ENCODE data around the gene TMEM170A.
"Not testable (repeated sequence)": the region's sequence is repeated elsewhere in the genome, so short reads cannot be mapped to it uniquely, and the experiment has no call there.

The TMEM170A gene

DNA sequence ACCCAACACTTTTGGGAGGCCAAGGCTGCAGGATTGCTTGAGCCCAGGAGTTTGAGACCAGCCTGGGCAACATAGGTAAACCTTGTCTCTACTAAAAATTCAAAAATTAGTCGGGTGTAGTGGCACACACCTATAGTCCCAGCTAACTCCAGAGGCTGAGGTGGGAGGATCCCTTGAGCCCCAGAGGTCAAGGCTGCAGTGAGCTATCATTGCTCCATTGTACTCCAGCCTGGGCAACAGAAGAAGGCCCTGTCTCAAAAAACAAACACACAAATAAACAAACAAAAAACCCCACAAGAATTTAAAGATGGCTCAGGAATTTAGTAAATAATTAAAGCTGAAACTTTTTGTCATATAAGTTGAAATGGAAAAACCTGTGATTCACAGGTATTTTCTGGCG is 2.3 kb upstream of the TMEM170A start:
- TF ChIP-seq, protein P1, sequence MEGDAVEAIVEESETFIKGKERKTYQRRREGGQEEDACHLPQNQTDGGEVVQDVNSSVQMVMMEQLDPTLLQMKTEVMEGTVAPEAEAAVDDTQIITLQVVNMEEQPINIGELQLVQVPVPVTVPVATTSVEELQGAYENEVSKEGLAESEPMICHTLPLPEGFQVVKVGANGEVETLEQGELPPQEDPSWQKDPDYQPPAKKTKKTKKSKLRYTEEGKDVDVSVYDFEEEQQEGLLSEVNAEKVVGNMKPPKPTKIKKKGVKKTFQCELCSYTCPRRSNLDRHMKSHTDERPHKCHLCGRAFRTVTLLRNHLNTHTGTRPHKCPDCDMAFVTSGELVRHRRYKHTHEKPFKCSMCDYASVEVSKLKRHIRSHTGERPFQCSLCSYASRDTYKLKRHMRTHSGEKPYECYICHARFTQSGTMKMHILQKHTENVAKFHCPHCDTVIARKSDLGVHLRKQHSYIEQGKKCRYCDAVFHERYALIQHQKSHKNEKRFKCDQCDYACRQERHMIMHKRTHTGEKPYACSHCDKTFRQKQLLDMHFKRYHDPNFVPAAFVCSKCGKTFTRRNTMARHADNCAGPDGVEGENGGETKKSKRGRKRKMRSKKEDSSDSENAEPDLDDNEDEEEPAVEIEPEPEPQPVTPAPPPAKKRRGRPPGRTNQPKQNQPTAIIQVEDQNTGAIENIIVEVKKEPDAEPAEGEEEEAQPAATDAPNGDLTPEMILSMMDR (IDR thresholded peaks at IDR 0.05), result no peak
- no peak overlapping the region for H3K27ac ChIP-seq
- intact Hi-C loops (cut with DNase I; ENCODE audit: low total_unique reads), result no loop called here
- H3K4me3 ChIP-seq, result no peak overlapping the region
- H3K4me1 ChIP-seq, result peaks cover 0 to 17% (median 7%) of the 10 kb centered on the region in 4 donors
- H3K36me3 ChIP-seq, result no peaks in the 10 kb centered on the region
- DNase-seq, result no peak
- no peaks in the 10 kb centered on the region for H3K27me3 ChIP-seq
- H3K9me3 ChIP-seq, result no peaks in the 10 kb centered on the region

DNA sequence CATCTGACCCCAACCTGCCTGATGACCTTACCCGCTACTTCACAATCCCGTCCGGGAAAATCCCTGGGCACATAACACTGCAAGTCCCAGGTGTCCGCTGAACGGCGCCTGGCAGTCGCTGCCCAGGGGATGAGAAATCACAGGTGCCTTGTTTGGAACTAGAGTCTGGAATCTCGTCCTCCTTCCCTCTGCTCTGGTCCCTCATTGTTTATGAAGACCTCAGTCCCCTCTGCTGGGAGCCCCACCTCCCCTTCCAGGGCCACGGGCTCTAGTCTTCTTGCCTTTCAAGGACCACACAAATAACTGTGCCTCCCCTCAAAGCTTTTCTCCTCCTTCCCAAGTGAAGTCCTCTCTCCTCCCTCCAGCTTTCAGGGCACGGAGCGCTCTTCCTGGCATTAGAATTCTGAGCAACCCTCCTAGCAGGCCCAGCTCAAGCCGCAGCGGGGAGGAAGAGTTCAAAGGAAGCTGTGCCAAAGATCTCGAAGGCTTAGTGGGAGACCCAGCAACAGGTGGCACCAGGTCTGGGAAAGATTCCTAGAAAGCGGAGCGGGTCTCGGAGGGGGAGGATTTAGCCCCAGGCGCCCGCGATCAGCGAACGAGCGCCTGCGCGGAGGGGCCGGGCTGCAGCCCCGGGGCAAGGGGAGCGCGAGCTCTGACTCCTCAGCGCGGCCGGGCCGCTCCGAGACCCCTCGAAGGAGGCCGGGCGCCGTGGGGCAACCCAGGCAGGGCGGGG is 934 bp downstream of the TMEM170A start:
- peaks cover 0 to 31% (median 7%) of the 10 kb centered on the region in 4 donors for H3K4me1 ChIP-seq
- H3K27me3 ChIP-seq, H3K9me3 ChIP-seq, H3K36me3 ChIP-seq: not testable (repeated sequence)
- peak overlapping the region; percentile 91 to 93 for H3K27ac ChIP-seq
- intact Hi-C loops (cut with DNase I; ENCODE audit: low total_unique reads), result loop anchor here (5.0 kb wide), 1 partner anchor 266 kb away; no protein-coding TSS in a partner anchor
- peak overlapping the region; percentile 68 to 92 for H3K4me3 ChIP-seq
- DNase-seq, result peak in 1 of 2 donors; percentile 67

DNA sequence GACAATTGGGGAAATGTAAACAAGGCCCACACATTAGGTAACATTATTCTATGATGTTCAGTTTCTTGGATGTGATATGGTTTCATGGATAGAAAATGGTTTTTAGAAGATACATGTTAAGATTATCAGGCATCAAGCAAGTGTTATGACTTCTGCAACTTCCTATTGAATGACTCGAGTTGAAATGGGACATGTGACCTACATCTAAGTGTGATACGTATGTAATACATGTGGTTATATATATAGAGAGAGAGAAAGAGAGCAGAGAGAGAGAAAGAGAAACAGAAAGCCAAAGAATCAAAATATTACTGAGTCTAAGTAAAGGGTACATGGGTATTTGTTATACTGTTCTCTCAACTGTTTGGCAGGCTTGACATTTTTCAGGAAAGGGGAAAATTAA is 1.7 kb downstream of the TMEM170A start:
- intact Hi-C loops (cut with DNase I; ENCODE audit: low total_unique reads), result loop anchor here (5.0 kb wide), 1 partner anchor 266 kb away; no protein-coding TSS in a partner anchor
- Histone ChIP-seq H3K9me3 (no peaks in the 10 kb centered on the region), H3K4me3 (peak overlapping the region; percentile 68 to 92), H3K27me3 (no peaks in the 10 kb centered on the region), H3K27ac (no peak overlapping the region), H3K36me3 (no peaks in the 10 kb centered on the region), H3K4me1 (peaks cover 0 to 31% (median 7%) of the 10 kb centered on the region in 4 donors)
- TF ChIP-seq, protein P1 (IDR thresholded peaks at IDR 0.05), result no peak
- no peak for DNase-seq

DNA sequence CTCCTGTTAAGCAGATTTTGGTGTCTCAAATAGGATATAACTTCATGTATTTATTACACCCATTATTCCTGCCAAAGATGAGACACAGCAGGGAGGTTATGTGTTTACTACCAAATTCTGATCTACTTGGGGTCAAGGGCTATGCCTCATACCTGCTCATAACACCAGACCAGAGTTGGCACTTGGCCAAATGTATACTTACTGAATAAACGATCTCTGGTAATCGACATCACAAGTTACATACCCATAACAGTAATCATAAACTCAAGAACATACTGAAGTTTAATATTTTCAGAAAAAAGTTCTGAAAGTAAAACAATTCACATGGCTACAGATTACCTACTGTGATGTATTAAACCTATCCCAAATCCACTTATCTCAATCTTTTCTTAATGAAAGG is 2.9 kb downstream of the TMEM170A start:
- Histone ChIP-seq H3K4me3 (no peak overlapping the region), H3K27me3 (no peaks in the 10 kb centered on the region), H3K36me3 (no peaks in the 10 kb centered on the region), H3K9me3 (no peaks in the 10 kb centered on the region), H3K4me1 (peaks cover 0 to 31% (median 7%) of the 10 kb centered on the region in 4 donors), H3K27ac (no peak overlapping the region)
- no peak for DNase-seq
- TF ChIP-seq, protein P1 (IDR thresholded peaks at IDR 0.05), result no peak
- intact Hi-C loops (cut with DNase I; ENCODE audit: low total_unique reads), result loop anchor here (5.0 kb wide), 1 partner anchor 264 kb away; no protein-coding TSS in a partner anchor

DNA sequence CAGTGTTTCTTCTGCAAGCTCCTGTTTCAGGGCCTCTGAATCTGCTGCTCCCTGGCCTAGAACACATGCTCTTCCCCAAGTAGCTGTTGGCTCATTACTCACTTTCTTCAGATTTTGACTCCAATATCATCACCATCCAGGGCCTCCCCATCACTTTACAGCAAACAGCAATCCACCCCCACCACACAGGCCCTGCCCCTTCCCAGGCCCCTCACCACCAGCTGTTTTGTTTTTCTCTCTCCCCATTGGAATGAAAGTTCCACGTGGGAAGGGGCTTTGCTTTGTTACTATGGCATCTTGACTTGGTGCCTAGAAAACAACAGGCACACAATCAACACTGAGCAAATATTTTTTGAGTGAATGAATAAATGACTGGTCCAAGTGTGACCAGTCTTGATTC is 4.0 kb downstream of the TMEM170A start:
- Histone ChIP-seq H3K27me3 (no peaks in the 10 kb centered on the region), H3K27ac (no peak overlapping the region), H3K36me3 (no peaks in the 10 kb centered on the region), H3K4me3 (no peak overlapping the region), H3K4me1 (peaks cover 0 to 31% (median 7%) of the 10 kb centered on the region in 4 donors), H3K9me3 (no peaks in the 10 kb centered on the region)
- TF ChIP-seq, protein P1 (IDR thresholded peaks at IDR 0.05), result no peak
- no peak for DNase-seq
- intact Hi-C loops (cut with DNase I; ENCODE audit: low total_unique reads), result loop anchor here (5.0 kb wide), 1 partner anchor 263 kb away; no protein-coding TSS in a partner anchor

DNA sequence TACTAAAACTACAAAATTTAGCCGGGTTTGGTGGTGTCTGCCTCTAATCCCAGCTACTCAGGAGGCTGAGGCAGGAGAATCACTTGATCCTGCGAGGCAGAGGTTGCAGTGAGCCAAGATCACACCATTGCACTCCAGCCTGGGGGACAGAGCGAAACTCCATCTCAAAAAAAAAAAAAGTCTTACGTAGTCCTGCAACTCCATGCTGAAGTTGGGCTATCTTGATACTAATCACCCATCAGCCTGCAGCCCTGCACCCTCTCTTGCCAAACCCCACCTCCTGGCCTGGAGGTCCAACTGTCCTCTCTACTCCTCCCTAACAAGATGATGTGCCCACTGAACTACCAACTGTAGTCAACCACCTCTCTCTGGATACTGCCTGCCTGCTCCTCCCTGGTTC is 4.8 kb downstream of the TMEM170A start:
- Histone ChIP-seq H3K9me3 (no peaks in the 10 kb centered on the region), H3K4me1 (peaks cover 0 to 27% (median 7%) of the 10 kb centered on the region in 4 donors), H3K27ac (no peak overlapping the region), H3K4me3 (no peak overlapping the region), H3K36me3 (no peaks in the 10 kb centered on the region), H3K27me3 (no peaks in the 10 kb centered on the region)
- intact Hi-C loops (cut with DNase I; ENCODE audit: low total_unique reads), result loop anchor here (5.0 kb wide), 1 partner anchor 262 kb away; no protein-coding TSS in a partner anchor
- no peak for DNase-seq
- TF ChIP-seq, protein P1 (IDR thresholded peaks at IDR 0.05), result no peak
